Measurements from ENCODE around the gene PXDN.

Gene PXDN

DNA sequence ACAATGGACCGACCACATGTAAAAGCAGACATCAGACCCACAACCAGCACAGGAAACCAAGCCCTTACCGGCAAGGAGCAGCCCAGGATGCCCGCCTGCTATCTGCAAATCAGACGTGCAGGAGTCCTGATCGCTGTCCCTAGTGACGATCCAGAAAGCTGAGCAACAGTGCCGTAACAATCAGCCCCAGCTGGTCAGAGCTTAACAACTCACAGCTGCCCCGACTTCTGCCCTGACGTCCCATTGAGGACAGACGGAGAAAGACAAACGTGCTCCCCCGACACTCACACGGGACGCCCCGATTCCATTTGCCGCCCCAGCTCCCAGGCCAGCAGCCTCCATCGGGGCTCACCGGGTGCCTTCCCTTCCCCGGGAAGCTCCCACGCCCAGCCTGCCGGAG, 39.8 kb upstream of the PXDN start:
- TF ChIP-seq GATA2 (IDR thresholded peaks at IDR 0.05; ENCODE audit: low read depth, low read length) (peak; percentile 92), GATA3 (IDR thresholded peaks at IDR 0.05; ENCODE audit: low read depth, low read length) (no peak; the same call in 1 of the 2 replicates)

DNA sequence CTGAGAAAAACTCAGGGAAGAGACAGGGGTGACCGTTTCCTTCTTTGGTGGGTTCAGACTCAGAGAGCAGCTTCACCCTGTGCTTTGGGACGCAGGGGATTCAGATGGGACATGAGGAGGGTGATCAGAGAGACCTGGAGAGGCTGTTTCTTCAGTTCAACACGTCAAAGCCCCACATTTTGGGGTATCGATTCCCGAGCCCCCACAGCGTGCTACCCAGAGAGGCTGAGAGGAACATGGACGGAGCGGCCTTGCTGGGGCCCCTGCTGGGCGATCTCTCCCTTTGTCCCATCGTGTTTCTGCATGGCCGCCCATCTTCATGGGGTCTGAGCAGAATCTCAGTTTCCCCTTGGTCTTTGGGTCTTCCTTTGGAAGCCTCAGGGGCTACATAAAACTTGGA, 38.2 kb upstream of the PXDN start:
- TF ChIP-seq GATA3 (IDR thresholded peaks at IDR 0.05; ENCODE audit: low read depth, low read length) (no peak), GATA2 (IDR thresholded peaks at IDR 0.05; ENCODE audit: low read depth, low read length) (no peak)

DNA sequence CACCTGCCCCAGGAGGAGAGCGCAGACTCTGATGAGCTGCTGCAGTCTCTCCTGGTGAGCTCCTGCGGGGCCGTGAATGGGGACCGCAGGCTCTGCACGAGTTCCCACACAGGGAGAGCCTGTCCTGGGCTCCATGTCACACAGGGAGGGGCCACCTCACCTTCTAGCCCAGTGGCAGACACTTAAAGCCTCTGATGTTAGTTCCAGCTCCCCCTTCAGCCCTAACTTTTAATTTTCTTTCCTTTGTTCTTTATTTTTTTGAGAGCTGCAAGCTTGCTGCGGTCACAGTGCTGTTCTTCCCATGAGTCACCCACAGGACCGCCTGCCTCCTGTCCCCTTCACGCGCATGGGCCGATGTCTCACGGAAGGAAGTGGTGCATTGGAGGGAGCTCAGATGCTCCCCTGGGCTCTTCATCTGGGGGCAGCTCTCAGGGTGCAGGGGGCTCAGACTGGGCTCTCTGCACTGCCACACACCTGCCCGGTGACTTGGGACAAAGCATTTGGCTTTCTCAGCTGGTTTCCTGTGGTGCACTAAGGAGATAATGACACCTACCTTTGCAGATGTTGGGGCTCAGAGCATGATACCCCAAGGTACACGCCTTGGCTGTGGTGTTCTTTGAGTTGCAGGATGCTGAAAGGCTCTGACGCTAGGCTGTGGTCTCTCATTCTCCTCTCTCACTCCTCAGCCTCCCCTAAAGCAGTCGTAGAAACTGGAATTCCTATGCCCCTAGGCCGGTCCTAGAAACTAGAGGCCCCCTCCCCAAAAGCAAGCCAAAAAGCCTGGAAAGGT, 37.2 kb upstream of the PXDN start:
- TF ChIP-seq GATA3 (IDR thresholded peaks at IDR 0.05; ENCODE audit: low read depth, low read length) = no peak
- TF ChIP-seq GATA2 (IDR thresholded peaks at IDR 0.05; ENCODE audit: low read depth, low read length) = no peak

GRCh38 chr2:1780693-1781092, 36.4 kb upstream of the PXDN start:
- no peak for TF ChIP-seq GATA3 (IDR thresholded peaks at IDR 0.05; ENCODE audit: low read depth, low read length)
- no peak for TF ChIP-seq GATA2 (IDR thresholded peaks at IDR 0.05; ENCODE audit: low read depth, low read length)

DNA sequence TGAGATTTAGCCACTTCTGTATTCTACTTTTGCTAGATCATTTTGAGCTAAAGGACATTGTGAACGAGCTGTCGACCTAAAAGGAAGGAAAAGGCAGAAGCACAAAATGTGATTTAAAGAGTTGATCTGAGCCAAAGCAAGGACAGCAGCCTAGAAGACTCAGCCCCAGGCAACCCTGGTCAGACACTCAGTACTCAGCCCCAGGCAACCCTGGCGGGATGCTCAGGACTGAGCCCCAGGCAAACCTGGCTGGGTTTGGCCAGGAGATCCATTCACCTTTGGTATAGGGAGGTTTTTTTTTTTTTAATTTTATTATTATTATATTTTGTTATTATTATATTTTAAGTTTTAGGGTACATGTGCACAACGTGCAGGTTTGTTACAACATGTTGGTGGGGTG, 34.3 kb upstream of the PXDN start:
- TF ChIP-seq GATA2 (IDR thresholded peaks at IDR 0.05; ENCODE audit: low read depth, low read length) = no peak
- TF ChIP-seq GATA3 (IDR thresholded peaks at IDR 0.05; ENCODE audit: low read depth, low read length) = no peak

DNA sequence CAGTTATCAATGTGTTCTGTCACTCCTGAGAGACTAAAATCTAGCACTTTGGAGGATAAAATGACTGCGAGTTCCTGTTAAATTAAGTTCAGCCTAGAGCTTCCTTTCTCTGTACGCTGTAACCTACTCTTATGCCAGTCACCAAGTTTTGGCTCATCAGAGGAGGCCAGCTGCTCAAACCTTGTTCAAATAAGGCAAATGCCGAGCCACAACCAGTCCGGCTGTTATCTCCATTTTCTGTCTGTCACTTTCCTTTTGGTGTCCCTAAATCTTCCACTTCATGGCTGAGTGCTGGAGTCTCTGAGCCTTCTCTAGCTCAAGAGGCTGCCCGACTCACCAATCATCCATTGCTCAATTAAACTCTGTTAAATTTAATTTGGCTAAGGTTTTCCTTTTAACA, 33.5 kb upstream of the PXDN start:
- no peak for TF ChIP-seq GATA3 (IDR thresholded peaks at IDR 0.05; ENCODE audit: low read depth, low read length)

GRCh38 chr2:1777156-1777555, 32.8 kb upstream of the PXDN start:
- TF ChIP-seq GATA2 (IDR thresholded peaks at IDR 0.05; ENCODE audit: low read depth, low read length) (no peak), GATA3 (IDR thresholded peaks at IDR 0.05; ENCODE audit: low read depth, low read length) (no peak)

- TF ChIP-seq GATA2 (IDR thresholded peaks at IDR 0.05; ENCODE audit: low read depth, low read length) (no peak), GATA3 (IDR thresholded peaks at IDR 0.05; ENCODE audit: low read depth, low read length) (no peak)
Observed at GRCh38 chr2:1775511-1776035, 31.3 kb upstream of the PXDN start.

GRCh38 chr2:1774929-1775328, 30.6 kb upstream of the PXDN start:
- TF ChIP-seq GATA3 (IDR thresholded peaks at IDR 0.05; ENCODE audit: low read depth, low read length) = no peak
- no peak for TF ChIP-seq GATA2 (IDR thresholded peaks at IDR 0.05; ENCODE audit: low read depth, low read length)

DNA sequence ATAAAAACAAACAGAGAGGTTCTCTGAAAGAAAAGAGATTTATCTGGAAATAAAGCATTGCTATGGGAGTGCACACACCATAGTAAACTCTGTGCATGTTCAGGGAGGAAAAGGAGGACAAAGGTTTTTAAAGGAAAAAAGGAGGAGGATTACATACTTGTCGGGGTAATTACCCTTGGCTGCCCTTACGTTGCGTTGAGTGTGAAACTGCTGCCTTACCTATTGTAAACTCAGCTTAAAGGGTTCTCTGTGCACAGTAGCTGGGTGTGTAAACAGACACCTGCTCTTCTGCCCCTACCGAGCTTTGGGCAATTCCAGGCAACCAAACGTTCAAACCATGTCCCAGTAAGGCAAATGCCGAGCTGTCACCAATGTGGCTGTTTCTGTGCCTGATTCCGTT, 29.6 kb upstream of the PXDN start:
- no peak for TF ChIP-seq GATA3 (IDR thresholded peaks at IDR 0.05; ENCODE audit: low read depth, low read length)
- TF ChIP-seq GATA2 (IDR thresholded peaks at IDR 0.05; ENCODE audit: low read depth, low read length) = no peak

DNA sequence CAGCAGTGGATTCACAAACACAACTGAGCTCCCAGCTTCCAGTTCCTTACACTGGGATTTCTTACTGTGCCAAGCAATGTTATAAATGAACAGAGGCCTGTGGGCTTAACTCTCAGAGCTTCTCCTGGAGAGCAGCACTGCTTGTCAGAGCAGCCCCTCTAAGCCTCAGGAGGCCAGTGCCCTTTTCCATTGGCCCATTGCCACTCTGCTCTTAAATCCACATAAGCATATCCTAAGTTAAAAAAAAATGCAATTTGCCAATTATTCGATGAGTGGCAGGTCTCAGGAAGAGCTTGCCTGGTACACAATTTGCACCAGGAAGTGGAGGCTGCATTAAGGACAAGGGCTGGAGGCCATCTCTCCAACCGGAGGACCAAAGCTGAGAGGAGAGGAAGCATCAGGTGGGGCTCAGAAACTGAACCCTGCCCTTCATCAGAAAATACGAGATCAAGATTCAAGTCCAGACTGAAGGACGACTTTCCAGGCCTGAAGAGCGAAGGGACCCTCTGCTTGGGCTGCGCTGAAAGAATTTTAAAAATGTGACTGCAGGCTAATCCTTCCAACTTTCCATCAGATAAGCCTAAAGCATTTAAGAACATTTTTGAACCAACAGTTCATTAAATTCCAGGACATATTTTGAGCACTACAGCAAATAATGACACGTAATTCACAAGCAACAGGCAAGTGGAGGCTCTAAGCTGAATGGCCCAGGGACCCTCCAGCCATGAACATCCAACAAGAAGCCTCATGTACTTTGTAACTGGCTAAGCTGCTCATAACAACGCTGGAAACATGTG, 28.4 kb upstream of the PXDN start:
- TF ChIP-seq GATA3 (IDR thresholded peaks at IDR 0.05; ENCODE audit: low read depth, low read length) (no peak), GATA2 (IDR thresholded peaks at IDR 0.05; ENCODE audit: low read depth, low read length) (no peak)

GRCh38 chr2:1771626-1772280, 27.4 kb upstream of the PXDN start:
- no peak for TF ChIP-seq GATA3 (IDR thresholded peaks at IDR 0.05; ENCODE audit: low read depth, low read length)
- TF ChIP-seq GATA2 (IDR thresholded peaks at IDR 0.05; ENCODE audit: low read depth, low read length) = no peak

DNA sequence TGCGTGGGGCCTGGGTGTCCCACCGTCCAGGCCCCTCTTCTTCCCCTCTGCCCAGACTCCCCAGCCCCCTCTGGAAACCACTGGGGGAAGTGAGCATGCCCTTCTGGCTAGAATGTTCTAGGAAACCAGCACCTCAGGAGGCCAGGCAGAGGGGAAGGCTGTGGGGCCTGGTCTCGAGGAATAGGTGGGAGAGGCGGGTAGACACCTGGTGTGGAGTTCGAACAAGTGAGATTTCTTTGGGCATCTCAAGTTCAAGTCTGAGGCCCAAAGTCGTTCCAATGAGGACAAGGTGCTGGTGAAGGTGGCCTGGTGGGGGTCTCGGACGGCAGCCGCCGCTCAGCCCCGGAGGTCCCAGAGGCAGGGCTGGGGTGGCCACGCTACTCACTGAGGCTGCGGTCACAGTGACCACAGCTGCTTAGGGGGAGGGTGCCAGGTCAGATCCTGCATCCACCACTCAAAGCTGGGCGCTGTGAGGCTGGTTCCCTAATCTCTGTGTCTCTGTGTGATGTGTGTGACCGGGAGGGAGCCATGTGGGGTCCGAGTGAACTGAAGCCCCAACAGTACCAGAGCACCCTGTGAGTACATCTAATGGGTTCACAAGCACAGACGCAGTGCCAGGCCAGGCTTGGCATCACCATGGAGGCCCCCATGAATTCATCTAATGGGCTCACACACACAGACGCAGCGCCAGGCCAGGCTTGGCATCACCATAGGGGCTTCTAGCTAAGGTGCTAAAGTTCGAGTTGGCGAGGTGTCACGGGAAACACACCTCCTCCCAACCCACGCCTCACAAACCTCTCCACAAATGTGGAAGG, 26.5 kb upstream of the PXDN start:
- TF ChIP-seq GATA2 (IDR thresholded peaks at IDR 0.05; ENCODE audit: low read depth, low read length) (no peak), GATA3 (IDR thresholded peaks at IDR 0.05; ENCODE audit: low read depth, low read length) (no peak)
